Measurements from ENCODE around the gene KDM4C. TPM values are rescaled to one million over a fixed set of nuclear protein-coding genes. Genes with fewer than 3 reads are reported as not detected.
"Not testable (repeated sequence)": the region's sequence is repeated elsewhere in the genome, so short reads cannot be mapped to it uniquely, and the experiment has no call there.

KDM4C gene
- total RNA-seq, 2 donors from 2014 or later: 12.8 to 31.5 TPM

GRCh38 chr9:6712041-6712440 is 45.7 kb upstream of the KDM4C start:
- no peak for TF ChIP-seq CTCF (conservative IDR thresholded peaks at IDR 0.05)
- H3K4me1 Mint-ChIP-seq: peaks cover 6% of the 10 kb centered on the region
- DNase-seq: no peak
- 83 to 94% methylated on average over 3 of the region's 3 CpGs for WGBS, 2 experiments (ENCODE audit: insufficient coverage in 1 of 2, insufficient read length in 1 of 2)
- no peaks in the 10 kb centered on the region for H3K36me3 ChIP-seq (ENCODE audit: control insufficient read depth, insufficient read depth, low read length)
- H3K27ac ChIP-seq (ENCODE audit: low read depth, low read length): no peak overlapping the region
- peaks cover 17% of the 10 kb centered on the region for H3K9me3 ChIP-seq (ENCODE audit: control insufficient read depth, low read length)
- H3K27me3 Mint-ChIP-seq (ENCODE audit: insufficient read depth): no peaks in the 10 kb centered on the region
- no peak overlapping the region for H3K4me3 Mint-ChIP-seq
- H3K9ac ChIP-seq (ENCODE audit: extremely low read depth, low read length, poor library complexity, severe bottlenecking): no peak overlapping the region
- H3K9me3 Mint-ChIP-seq: peaks cover 3% of the 10 kb centered on the region
- no peaks in the 10 kb centered on the region for H3K36me3 Mint-ChIP-seq (ENCODE audit: low read depth)
- H3K27ac Mint-ChIP-seq: no peak overlapping the region
- H3K4me3 ChIP-seq (ENCODE audit: low read length): no peak overlapping the region
- no peaks in the 10 kb centered on the region for H3K4me1 ChIP-seq (ENCODE audit: control insufficient read depth, insufficient read depth, low read length)
- H3K27me3 ChIP-seq (ENCODE audit: control insufficient read depth, insufficient read depth, low read length, poor library complexity, severe bottlenecking): no peaks in the 10 kb centered on the region

DNA sequence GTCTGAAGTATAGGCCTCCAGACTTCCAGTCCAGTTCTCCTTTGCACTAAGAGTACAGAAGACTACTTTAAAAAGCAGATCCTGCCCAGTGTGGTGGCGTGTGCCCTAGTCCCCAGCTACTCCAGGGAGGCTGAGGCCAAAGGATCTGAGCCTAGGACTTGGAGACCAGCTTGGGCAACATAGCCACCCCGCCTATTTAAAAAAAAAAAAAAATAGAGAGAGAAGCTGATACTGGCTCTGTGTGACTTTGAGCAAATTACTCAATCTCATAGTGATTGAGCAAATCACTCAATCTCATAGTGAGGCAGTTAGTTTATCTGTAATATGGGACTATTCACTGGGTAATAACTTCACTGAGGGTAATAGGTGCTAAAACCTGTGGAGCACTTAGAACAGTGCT is 43.6 kb upstream of the KDM4C start:
- H3K4me1 ChIP-seq (ENCODE audit: control insufficient read depth, insufficient read depth, low read length): no peaks in the 10 kb centered on the region
- H3K27ac ChIP-seq (ENCODE audit: low read depth, low read length): no peak overlapping the region
- no peaks in the 10 kb centered on the region for H3K9me3 ChIP-seq (ENCODE audit: control insufficient read depth, low read length)
- Mint-ChIP-seq H3K36me3 (ENCODE audit: low read depth) (no peaks in the 10 kb centered on the region), H3K27ac (no peak overlapping the region), H3K27me3 (ENCODE audit: insufficient read depth) (no peaks in the 10 kb centered on the region), H3K9me3 (no peaks in the 10 kb centered on the region), H3K4me1 (peaks cover 6% of the 10 kb centered on the region), H3K4me3 (no peak overlapping the region)
- no peak overlapping the region for H3K9ac ChIP-seq (ENCODE audit: extremely low read depth, low read length, poor library complexity, severe bottlenecking)
- WGBS, 2 experiments (ENCODE audit: insufficient coverage in 1 of 2, insufficient read length in 1 of 2): 95 to 100% methylated on average over 1 to 2 of the region's 2 CpGs
- H3K4me3 ChIP-seq (ENCODE audit: low read length): no peak overlapping the region
- no peaks in the 10 kb centered on the region for H3K27me3 ChIP-seq (ENCODE audit: control insufficient read depth, insufficient read depth, low read length, poor library complexity, severe bottlenecking)
- no peak for TF ChIP-seq CTCF (conservative IDR thresholded peaks at IDR 0.05)
- H3K36me3 ChIP-seq (ENCODE audit: control insufficient read depth, insufficient read depth, low read length): no peaks in the 10 kb centered on the region
- DNase-seq: no peak

- H3K4me3 ChIP-seq (ENCODE audit: low read length); H3K9ac ChIP-seq (ENCODE audit: extremely low read depth, low read length, poor library complexity, severe bottlenecking); H3K27ac ChIP-seq (ENCODE audit: low read depth, low read length); DNase-seq; H3K27ac Mint-ChIP-seq; H3K9me3 ChIP-seq (ENCODE audit: control insufficient read depth, low read length); H3K4me1 Mint-ChIP-seq; H3K27me3 Mint-ChIP-seq (ENCODE audit: insufficient read depth); H3K9me3 Mint-ChIP-seq; H3K4me1 ChIP-seq (ENCODE audit: control insufficient read depth, insufficient read depth, low read length); H3K27me3 ChIP-seq (ENCODE audit: control insufficient read depth, insufficient read depth, low read length, poor library complexity, severe bottlenecking); H3K36me3 Mint-ChIP-seq (ENCODE audit: low read depth); H3K36me3 ChIP-seq (ENCODE audit: control insufficient read depth, insufficient read depth, low read length): not testable (repeated sequence)
- peak overlapping the region; percentile 57 for H3K4me3 Mint-ChIP-seq
- 95 to 96% methylated on average over 24 to 28 of the region's 28 CpGs for WGBS, 2 experiments (ENCODE audit: insufficient coverage in 1 of 2, insufficient read length in 1 of 2)
Measured at GRCh38 chr9:6715153-6715754, 42.5 kb upstream of the KDM4C start.

Data from endodermal cell (in vitro differentiated cells).